Activated T-cell treated with anti-CD3 and anti-CD28 coated beads, Interleukin-2, amount 50 U/mL, for 48 hours (primary cell): ENCODE measurements around the gene TBC1D8.

ENCODE experiments used
- DNase-seq, 2 experiments: peaks; one replicate each; pipeline ENCODE4 v3.0.0-alpha.2; 2020

The TBC1D8 gene

DNA sequence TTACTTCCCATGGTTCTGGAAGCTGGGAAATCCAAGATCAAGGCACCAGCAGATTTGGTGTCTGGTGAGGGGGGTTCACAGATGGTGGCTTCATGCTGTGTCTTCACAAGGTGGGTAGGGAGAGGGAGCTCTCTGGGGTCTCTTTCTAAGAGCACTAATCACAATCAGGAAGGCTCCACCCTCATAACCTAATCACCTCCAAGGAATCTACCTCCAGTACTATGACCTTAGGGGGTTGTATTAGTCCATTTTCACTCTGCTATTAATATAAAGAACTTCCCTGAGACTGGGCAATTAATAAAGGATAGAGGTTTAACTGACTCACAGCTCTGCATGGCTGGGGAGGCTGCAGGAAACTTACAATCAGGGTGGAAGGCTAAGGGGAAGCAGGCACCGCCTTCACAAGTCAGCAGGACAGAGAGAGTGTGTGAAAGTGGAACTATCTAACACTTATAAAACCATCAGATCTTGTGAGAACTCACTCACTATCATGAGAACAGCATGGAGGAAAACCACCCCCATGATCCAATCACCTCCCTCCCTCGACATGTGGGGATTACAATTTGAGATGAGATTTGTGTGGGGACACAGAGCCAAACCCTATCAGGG, 17.6 kb downstream of the TBC1D8 start:
- no peak for DNase-seq

DNA sequence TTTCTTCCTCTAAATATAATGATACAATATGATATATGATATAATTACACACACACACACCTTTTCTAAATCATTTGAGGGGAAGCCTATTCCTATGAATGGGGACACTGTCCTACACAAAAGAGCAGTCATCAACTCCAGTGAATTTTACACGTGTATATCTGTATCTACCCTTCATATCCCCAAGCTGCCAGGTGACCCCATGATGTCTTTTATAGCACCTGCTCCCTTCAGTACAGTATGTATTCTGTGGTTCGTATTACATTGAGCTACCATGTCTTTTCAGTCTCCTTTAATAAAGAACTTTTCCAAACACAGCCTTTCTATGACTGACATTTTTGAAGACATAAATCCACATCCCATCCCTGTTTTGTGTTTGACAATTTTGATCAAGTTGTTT, 19.0 kb downstream of the TBC1D8 start:
- no peak for DNase-seq

DNA sequence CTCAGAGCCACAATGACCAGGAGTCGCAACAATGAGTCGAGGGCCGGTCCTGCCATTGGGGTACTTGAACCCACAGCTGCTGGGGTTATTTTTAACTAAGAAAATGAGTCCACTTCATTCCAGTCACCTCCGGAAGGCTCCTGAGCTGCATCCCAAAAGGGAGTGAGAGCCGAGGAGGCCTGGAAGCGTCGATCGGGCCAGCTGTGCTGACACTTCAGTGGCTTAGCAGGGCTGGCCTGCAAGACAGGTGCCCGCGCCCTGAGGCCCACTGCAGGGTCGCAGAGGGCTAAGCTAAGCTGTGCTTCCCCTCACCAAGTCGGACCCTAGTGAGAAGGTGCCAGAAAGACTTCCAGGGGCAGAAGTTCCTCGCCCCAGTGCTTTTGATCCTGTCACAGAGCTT, 21.1 kb downstream of the TBC1D8 start:
- no peak for DNase-seq

DNA sequence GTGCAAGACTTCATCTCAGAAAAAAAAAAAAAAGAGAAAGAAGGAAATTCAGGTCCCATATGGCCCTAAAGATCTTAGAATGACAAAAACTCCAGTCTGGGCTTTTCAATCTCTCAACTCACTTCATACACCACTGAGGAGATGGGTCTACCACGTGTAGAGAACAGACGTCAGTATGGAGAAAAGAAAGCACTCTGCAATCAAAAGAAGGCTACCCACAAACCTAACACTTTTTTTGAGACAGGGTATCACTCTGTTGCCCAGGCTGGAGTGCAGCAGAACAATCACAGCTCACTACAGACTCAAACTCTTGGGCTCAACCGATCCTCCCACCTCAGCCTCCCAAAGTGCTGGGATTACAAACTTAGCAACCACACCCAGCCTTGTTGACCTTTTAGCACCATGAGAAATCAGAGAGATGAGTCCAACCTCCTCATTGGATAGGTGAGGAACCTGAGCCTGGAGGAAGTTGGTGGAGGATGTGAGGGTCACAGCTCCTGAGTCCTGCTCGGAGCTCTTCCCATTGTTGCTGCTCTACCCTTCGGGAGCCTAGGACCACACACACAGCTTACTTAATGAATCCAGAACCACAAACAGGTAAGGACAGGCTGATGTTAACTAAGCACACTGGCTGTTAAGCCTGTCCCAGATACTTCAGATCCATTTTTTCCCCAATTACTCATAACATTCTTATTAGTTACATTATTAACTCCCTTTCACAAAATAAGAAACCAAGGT, 23.7 kb downstream of the TBC1D8 start:
- DNase-seq, result no peak

DNA sequence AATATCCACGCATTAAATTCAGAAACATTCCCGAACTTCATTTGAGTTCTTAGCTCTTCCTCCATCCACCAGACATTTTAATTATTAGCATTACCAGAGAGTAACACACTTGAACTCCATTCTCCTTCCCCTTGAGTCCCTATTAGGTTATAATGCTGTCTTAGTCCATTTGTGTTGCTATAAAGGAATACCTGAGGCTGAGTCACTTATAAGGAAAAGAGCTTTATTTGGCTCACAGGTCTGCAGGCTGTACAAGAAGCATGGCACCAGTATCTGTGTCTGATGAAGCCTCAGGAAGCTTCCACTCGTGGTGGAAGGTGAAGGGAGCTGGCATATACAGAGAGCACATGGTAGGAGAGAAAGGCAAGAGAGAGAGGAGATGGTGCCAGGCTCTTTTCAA, 25.4 kb downstream of the TBC1D8 start:
- no peak for DNase-seq

DNA sequence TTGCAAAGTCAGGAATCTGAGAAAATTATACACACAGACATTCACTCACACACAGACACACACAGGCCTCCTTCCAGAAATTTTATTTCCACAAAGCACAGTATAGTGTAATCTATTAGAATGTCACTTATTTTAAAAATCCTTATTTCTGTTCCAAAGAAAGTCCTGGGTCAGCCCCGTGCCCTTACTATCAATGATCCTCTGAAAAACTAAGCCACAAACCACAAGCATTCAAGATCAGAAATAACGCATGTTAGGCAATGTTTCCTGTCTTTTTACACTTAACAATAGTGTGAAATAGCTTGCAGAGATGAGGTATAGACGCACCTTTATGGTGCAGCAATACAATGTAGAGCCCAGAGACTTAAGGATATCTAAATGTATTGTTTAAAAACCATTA, 25.8 kb downstream of the TBC1D8 start:
- no peak for DNase-seq

DNA sequence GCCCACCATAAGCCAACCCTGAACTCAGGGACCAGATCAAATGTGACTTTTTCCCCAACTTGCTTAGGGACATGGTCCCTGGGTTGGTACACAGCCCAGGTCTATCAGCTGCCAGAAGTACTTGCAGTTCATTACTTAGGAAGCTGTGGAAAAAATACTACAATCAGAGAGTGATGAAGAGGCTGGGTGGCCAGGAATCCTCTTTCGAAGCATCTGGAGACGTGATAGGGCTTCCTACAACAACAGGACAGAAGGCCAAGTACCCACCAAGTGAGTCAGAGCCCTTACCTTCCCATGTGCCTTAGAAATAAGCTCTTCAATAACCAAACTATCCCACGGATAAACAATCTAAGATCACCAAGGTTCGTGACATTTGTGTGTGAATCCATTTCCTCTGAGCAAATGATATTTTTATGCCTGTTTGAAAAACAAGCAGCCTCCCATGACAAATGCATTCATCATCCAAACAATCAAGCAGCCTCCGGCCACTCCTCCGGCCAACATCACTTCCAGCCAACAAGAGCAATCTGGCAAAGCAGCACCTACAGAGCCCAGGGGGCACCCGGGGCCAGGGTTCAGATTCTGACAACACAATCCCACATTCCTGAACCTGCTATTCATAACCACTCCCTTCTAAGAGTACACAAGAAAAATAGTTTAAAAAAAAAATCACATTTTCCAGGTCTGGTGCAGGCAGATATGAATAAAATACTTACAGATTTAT, 26.4 kb downstream of the TBC1D8 start:
- no peak for DNase-seq

DNA sequence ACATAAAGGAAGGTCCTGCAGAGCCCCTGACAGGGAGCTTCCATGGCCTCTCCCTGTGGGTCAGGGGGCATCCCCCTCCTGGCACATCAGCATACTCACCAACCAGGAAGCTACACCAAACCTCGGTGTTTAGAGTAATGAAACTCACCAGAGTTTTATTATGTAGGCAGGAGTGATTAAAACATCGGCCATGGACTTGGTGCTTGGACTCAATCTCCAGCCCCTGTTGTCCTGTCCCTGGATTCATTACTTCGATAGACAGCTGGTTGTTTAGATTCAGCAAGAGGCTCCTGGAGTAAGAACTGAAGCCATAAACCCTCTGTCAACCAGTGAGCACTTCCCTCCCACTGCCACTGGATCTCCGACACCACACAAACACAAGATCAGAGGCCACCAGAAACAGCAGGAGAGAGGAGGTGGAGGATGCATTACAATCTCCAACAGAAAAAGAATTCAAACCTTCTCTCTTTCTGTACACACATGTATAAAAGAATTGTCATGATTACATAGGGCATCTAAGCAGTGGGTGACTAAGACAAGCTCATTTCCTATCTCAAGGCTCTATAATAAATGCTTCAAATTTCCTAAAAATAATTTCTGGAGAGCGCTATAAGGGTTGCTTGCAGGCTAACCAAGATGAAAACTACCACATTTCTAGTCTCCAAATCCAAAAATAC, 27.2 kb downstream of the TBC1D8 start:
- DNase-seq, result no peak

DNA sequence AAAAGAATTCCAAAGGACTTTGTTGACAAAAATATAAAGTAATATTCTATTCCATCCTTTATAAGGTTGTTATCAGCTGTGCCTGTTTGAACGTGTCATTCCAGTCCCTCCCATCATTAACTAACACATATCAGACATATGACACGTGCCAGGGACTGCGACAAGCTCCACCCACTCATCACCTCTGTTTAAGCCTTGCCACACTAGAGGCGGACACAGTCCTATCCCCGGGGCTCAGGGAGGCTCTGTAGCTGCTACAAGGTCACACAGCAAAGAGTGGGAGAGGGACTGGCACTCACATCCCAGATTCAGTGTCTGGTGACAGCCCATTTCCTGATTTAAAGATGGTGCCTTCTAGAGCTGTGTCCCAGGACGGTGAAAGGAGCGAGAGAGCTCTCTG, 30.0 kb downstream of the TBC1D8 start:
- DNase-seq, result no peak

DNA sequence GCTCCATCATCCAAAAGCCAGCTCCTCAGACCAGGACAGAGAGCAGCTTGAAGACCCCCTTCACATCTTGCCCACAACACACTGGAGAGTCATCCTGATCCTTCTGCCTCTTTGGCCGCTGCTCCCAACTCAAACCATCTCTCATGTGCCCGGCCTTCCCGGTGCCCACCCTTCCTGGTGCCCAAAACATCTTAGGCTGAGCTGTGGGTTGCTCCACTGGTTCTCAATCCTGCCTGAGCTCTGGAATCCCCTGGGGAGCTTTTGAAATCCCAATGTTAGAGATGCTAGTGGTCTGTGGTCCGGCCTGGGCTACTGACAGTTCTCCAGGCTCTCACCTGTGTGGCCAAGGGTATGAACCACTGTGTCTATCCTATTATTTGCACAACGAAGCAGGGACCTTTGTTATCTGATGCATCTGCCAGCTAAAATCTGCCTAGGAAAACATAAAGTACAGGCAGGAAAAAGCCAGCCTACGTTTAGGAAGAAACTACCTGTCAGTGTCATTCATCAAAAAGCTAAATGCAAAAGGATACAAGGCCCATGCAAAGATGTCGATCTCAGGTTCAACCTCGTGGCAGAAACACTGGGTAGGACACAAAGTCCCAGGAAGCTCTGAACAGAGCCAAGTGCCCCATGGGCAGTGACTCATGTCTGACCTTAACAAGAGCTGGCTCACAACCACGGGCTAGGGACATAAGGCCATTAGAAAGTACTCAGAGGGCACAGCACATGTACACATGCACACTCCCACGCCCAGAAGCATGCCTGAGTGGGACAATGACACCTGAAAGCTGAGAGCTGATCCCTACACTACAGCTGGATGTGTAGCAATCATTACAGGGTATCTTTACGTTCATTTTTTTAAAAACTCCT, 30.8 kb downstream of the TBC1D8 start:
- no peak for DNase-seq

DNA sequence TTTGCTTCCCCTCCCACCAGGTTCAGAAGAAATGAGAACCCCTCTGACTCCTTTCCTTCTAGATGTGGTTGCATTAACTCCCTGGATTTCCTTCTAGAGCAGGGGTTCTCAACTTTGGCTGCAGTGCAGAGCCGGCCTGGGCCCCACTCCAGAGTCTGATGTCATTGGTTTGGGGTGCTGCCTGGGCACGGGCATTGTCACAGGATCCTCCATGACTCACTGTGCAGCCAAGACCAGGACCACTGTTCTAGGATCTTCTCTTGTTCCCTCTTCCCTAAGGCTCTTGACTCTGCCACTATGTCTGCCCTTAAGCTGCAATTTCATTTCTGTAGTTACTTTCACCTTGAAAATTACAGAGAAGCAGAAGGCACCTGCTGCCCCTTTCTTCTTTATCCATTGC, 31.8 kb downstream of the TBC1D8 start:
- DNase-seq, result no peak

DNA sequence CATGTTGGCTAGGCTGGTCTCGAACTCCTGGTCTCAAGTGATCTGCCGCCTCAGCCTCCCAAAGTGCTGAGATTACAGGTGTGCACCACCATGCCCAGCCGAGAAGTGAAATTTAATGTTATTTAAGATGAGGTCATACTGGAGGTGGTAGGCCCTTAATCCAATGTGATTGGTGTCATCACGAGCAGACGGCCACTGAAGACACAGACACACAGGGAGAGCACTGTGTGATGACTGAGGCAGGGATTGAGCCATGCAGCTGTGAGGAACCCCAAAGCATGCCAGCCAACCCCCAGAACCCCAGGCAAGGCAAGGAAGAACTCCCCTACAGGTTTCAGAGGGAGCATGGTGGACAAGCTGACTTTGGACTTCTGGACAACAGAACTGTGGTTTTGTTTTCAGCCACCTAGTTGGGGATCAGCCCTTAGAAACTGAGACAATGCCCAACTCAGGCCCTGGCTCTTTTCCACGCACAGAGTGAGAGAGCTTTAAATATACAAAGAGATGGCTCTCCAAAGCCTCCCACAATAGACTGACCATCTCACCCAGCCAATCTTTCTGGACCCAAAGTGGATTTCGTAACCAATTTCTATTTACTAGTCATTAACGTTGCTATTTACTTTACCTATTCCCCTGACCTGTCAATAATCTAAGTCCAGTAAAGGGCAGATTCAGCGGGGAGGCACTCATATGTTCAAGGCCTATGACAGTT, 34.2 kb downstream of the TBC1D8 start:
- no peak for DNase-seq

DNA sequence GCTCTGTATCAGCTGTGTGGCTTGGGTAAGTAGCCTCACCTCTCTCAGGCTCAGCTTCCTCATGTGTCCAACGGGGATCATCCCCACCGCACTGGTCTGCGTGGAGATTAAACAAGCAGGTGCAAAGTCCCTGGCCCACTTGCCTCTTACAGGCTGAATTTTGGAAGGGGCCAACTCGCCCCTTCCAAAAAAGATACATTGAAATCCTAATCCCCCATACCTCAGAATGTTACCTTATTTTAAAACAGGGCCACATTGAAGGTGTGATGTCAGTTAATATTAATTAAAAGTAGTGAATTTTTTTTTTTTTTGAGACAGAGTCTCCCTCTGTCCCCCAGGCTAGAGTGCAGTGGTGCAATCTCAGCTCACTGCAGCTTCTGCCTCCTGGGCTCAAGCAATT, 34.8 kb downstream of the TBC1D8 start:
- no peak for DNase-seq

DNA sequence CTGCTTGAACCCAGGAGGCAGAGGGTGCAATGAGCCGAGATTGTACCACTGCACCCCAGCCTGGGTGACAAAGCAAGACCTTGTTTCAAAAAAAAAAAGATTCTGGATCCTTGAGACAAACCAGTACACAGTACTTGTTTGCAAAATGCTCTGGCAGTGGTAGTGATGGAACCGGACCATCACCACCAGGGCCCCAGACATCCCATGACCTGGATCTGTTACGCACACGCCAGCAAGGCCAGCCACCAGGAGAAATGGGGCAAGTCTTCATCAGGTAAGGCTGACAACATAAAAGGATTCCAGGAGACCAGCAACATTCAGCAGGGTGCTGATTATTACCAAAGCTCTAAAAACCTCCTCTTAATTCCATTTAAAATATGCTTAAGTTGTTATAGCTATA, 35.5 kb downstream of the TBC1D8 start:
- no peak for DNase-seq

DNA sequence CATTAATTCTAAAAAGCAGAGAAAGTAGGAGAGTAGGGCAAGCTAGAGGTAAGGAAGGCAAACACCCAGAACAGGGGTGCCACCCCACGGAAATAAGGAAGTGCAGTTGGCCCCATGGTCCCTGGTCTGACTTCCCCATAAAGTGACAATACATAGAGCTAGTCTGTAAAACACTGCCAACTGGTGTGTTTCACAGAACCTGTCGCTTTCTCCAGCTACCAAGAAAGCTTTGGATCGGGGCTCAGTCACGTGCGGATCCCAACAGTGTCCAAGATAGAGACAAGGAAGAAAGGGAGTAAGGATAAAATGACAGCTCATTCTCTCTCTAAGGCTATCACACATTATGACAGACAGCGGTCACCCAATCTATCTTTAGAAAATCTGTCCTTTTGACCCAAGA, 36.4 kb downstream of the TBC1D8 start:
- DNase-seq, result no peak

DNA sequence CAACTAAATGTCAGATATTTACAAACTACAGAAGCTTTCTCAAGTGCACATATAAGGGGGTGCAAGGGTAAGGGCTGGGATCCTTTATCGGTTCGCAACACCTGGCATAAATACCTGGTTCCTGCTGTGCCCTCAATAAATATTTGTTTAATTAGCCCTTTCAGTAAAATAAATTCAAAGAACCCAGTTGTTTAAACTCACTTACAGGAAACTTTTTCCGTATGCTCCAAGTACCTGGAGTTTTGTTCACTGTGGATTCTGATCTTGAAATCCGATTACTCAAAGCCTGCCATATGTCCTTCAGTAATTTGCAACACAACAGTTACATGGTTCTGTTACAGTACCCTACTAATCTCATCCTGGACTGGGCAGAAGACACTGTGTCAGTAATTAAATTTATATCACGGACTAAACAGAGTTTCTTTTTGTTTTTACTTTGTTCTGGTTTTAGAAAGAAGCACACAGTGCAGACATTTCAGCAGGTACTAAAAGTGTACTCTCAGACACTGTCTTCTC, 36.9 kb downstream of the TBC1D8 start:
- no peak for DNase-seq

DNA sequence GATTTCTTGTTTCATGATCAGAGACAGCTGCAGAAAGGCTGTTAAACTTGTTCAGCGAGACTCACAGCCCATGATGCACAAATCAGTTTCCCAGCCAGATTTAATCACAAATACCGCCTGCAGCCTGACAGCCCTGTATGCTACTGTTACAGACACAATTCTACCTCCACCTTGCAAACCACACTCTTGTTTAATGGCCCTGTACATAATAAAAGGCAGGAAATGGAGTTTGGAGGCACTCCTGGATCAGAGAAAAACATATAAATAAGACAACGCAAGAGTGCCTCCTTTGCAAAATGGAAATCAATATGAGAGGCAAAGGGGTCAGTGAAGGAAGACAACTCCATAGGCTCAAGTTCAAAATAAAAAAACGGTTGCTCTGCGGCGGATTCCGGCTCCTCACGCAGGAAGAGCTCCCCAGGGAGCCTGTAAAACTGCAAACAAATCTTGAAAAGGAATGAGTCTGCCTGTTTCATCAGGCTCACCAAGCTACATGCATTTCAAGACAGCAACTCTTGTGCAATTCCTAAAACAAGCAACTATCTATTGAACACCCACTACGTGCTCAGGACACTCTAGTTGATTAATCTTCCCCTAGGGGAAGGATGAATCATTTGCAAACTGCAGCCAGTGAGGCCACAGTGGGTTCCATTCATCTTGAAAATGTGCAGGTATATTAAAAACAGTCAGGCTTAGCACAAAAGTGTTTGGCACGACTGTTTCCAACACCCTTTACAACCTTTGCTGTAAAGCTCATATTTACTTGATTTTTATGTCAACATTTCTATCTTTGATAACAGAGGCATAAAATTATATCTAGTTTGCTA, 37.5 kb downstream of the TBC1D8 start:
- no peak for DNase-seq

DNA sequence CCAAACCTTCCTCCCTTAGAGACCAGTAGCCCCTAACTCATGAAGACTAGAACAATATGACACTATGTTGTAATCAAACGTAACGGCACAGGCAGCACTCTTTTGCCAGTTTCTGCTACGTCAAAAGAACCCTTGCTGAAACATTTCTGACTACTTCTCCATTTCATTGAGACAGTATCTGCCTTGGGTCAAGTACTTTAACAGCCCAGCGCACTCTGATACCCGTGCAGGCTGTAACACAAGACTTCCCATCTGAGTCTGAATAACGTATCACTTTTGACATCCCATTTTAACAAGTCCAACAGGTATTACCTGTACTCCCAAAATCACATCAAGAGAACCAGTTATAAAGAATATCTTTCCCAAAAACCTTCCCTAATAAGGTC, 38.4 kb downstream of the TBC1D8 start:
- no peak for DNase-seq

DNA sequence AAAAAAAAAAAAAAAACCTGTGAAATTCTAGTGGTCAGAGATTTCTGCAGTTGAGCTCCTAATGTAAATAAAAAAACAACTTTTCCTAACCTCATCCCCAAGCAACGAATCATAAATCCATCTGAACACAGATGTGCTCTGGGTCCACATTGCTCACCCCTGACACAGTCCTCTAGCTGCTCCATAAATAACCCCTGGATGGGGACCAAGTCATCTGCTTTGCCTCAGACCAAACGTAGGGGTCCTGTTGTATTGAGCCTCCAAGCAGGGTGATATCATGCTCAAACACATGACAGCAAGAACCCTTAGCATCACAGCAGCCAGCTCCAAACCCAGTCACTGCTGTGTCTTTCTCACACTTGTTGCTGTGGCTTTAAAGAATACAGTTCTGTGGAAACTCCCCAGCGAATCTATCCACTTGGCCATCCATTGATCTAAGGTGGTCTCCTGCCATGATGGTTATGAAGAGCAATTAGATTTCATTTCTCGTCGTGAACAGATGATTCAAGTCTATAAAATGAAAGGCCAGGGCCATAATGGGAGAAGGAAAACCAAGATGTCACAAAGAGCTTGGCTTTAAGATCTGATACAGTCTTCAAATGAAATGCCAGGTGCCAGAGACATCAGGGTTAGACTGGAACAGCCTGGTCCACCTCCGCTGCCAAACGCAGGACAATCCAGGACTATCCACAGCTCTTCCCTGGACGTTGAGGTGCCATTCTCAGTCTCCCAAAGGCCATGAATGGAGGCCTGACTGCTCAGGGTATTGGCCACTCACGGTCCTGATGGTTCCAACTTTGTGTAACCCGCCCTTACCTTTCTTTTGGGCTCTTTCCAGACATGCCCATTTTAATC, 39.0 kb downstream of the TBC1D8 start:
- DNase-seq, result no peak

DNA sequence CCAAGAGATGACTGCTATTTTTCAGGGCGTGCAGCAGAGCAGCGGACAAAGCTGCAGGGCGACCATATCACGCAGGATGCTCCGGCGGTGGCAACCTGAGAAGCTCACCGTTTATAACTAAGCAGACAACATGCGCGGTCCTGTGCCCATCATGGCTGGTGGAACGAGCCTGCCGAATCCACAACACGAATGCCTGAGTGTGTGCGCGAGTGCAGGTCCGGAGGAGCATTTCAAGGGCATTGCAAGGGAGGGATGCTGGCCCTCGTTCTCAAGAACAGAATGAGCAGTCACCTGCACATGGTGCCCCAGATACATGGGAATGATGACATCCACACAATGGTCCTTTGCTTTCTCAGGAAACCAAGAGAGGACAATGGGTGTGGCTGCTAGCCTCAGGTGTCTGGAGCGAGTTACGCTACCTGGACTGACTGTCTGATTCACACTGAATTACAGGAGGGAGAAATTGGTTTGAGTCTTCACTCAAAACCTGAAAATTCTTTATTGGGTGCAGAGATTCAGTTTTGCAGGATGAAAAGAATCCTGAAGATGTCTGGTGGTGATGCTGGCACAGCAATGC, 39.8 kb downstream of the TBC1D8 start:
- DNase-seq, result no peak
